ENCODE measurements around the gene CBLN3.

The CBLN3 gene

DNA sequence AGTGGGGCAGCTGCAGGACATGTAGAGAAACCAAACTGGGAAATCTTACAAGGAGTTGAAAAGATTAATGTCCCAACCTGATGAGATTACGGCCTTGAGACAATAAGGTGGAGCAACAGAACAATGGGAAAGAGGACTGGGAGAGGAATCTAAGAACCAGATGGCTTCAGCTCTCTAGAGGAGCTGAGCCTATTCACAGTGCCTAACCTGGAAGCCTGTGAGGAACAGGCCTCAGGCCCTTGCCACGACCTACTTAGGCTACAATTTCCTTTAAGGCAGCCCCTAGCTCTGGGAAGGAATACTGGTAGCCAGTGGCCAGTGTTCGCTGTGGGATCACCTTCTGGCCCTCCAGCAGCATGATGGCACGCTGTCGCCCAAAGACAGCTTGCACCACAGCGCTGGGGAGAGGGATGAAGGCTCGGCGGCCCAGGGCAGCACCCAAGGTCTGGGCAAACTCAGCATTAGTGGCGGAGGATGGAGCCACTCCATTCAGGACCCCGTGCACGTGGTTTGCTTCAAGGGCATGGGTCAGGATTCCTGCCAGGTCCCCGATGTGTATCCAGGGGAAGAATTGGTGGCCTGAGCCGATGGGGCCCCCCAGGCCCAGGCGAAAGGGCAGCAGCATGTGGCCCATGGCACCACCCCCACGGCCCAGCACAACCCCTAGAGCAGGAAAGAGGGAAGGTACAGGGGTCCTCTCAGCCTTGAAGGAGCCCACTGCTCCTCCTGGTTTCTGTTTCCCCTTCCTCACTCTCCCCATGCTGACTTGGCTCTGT lies 10.6 kb upstream of the CBLN3 start:
- DNase-seq (ENCODE audit: low read depth in 1 of 2, low spot score in 1 of 2) = no peak

DNA sequence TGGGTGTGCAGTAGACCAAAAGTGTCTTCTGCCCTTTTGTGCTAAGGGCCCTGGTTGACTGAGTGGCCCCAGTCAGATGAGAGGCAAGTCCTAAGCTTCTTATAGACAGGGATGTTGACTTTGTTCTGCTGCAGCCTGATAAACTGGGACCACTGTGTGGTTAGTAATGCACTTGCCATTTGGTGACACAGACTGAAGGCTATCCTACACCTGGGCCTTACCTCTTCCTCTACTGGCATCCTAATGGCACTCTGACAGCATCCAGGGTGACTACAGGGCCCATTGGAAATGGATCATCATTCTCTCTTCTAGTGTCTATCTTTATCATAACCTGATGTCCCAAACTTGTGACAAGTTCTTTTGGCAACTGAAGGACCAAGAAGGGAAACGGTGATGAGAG lies 9.8 kb upstream of the CBLN3 start:
- no peak for DNase-seq (ENCODE audit: low read depth in 1 of 2, low spot score in 1 of 2)

DNA sequence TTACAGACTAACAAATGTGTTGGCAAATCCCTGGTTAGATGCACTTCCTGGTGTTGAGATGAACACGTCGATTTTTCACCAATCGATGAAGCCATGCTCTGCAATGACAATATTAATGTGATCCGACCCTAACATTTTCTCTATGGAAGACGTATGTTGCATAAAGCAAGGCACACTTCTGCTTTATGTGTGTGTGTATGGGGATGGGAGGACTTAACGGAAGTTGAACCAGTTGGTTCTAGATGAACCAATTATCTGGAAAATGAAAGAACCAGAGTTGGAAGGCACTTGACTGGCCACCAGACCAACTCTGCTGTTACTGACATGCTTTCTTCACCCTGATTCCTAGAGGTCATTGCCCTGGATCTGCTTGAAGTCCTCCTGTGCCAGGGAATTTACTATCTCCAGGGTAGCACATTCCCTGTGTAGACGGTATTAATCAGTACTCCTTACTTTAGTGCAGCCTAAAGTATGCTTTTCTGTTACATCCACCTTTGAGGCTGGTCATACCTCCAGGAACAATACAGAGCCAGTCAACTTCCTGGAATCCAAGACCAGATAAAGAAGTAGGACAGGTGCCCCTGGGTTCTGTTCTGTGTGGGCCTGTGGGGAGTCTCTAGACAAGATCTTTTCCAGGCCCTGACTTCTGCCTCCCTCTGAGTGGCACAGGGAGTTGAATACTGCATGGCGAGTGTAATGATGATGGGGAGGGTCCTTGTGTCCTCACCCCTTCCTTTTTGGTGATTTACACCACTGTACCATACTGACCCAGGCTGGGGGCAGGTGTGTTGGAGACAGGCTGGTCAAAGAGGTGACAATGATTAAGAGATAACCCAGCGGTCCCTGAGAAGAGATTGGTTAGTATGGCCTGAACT lies 9.0 kb upstream of the CBLN3 start:
- DNase-seq (ENCODE audit: low read depth in 1 of 2, low spot score in 1 of 2) = no peak

DNA sequence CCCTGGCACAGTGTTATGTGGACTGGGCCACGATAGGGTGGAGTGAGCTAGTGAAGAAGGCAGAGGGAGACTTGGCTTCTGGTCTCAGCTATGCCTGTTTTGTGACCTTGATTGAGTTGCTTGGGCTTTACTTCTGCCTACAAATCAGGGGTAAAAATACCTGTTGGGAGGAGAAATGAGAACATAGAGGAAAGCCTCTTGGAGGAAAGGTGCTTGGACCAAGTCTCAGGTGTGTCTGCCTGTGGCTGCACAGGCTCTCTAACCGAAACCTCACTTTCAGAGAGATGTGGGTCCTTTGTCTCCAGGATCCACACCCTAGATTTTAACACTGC lies 8.2 kb upstream of the CBLN3 start:
- DNase-seq (ENCODE audit: low read depth in 1 of 2, low spot score in 1 of 2) = no peak

DNA sequence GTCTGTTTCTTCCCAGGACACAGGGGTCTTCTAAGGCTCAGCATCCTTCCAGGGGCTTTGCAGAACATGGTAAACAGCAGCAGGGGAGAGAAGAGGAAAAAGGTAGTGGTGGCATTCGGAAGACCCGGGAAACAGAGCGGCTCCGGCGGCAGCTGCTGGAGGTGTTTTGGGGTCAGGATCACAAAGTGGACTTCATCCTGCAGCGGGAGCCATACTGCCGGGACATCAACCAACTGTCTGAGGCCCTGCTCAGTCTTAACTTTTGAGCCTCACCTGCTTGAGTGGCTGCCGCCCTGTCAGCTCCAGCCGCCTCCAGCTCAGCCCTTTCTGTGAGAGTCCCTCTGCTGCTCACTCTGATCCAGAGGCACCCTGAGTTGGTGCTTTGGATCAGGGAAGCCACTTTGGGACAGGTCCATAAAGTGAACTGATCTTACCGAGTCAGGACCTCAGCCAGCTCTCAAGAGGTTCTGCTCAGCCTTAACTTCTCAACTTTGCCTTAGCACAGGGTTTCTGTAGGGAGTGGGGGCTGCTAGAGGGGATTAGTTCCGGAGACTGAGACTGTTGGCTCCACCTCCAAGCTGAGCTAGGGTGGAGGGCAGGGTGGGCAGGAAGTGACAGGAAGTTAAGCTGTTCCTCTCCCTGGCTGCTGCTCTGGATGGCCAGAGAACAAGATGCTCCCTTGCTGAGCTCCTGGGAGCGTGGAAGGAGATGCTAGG lies 7.7 kb upstream of the CBLN3 start:
- no peak for DNase-seq (ENCODE audit: low read depth in 1 of 2, low spot score in 1 of 2)

DNA sequence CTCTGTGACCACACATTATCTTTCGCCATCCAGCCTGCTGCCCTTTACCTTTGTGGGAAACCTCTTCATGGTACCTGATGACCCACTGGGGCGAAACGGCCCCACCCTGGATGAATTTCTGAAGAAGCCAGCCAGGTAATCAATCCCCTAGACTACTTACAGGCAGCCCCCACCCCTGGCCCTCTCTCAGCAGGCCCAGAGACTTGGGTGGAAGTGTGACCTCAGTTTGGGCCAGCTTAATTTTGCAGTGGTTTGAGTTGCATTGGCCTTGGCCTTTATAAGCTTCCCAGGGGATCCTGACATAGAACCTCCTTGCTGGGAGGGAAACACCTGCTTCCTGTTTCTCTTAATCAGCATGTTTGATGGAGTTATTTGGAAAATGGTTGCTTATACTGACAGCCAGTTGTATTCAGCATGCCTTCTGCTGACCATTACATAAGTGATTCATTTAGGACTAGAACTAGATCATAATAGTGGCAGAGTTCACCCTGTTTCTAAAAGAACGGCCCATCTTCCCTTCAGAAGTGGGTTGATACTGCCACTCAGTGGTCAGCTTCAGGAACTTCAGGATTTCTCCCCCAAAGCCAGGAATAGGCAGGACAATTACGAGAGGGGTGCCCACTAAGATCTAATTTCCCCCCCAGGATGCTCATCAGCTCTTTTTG lies 7.0 kb upstream of the CBLN3 start:
- DNase-seq (ENCODE audit: low read depth in 1 of 2, low spot score in 1 of 2) = no peak

DNA sequence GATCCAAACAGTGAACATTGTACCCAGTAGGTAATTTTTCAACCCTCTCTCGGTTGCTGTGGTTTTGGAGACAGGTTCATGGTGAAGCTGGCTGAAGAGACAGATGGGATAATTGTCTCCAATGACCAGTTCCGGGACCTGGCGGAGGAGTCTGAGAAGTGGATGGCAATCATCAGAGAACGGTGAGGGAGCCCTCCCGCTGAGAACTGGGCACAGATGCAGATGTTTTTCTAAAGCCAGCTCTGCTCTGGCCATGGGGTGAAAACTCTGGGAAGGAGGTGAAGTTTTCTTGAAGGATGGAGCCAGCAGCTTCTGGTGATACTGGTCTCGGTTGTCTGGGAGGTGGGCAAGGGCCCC lies 6.5 kb upstream of the CBLN3 start:
- DNase-seq (ENCODE audit: low read depth in 1 of 2, low spot score in 1 of 2) = no peak

DNA sequence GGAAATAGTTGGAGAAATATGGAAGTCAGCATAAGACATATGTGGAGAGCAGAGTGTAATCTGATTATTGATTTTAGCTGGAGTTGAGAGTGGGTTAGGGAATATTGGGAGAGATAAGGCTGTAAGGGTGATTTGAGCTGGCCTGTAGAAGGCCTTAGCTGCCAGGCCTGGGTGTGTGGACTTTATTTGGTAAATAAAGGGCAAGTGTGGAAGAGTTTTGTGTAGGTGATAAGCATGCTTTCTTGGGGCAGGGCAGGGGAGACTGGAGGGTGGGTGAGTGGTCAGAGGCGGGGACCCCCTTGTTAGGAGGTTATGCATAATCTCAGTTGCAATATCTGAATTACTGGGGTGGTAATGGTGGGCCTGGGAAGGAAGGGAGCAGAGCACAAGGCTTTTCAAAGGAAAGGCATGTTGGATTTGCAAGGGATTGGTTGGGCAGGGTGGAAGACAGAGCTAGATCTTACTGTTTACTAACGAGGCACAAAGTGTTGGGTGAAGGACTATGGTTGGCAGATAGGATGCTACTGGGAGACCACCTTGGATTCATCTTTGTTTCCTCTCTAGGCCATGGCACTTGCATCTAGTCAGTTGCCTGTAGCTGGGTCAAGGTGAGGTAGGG lies 5.8 kb upstream of the CBLN3 start:
- DNase-seq (ENCODE audit: low read depth in 1 of 2, low spot score in 1 of 2) = no peak

DNA sequence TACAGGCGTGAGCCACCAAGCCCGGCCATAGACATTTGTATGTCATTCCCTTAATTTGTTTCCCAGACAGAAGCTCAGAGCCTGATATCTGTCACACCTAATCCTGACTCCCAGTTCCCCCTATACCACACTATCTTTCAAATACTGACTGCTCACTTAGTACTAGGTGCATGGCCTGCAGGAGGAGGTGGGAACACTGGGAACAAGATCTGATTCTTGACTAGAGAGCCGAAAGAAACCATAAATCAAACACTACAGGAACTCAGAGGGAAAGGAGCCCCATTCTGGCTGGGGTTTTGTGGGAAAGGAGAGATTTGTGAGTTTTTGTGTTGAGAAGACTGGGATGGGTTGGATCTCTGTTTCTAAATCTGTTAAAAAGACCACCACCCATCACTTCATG lies 5.2 kb upstream of the CBLN3 start:
- no peak for DNase-seq (ENCODE audit: low read depth in 1 of 2, low spot score in 1 of 2)

DNA sequence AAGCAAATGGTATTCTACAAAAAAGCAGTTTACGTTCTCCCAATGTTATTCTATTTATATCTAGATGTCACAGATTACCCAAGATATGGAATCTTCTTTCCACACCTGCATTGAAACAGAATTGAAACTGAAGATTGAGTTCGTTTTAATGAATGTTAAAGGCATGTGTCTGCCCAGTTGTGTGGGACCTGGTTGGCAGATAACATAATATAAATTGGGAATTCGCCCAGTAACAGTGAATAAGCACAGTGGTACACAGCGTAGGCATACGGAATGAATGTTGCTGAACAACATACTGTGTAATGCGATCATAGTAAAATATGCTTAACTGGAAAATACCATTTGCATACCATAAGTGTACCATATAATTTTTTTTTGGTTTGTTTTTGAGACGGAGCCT lies 4.6 kb upstream of the CBLN3 start:
- DNase-seq (ENCODE audit: low read depth in 1 of 2, low spot score in 1 of 2) = no peak

DNA sequence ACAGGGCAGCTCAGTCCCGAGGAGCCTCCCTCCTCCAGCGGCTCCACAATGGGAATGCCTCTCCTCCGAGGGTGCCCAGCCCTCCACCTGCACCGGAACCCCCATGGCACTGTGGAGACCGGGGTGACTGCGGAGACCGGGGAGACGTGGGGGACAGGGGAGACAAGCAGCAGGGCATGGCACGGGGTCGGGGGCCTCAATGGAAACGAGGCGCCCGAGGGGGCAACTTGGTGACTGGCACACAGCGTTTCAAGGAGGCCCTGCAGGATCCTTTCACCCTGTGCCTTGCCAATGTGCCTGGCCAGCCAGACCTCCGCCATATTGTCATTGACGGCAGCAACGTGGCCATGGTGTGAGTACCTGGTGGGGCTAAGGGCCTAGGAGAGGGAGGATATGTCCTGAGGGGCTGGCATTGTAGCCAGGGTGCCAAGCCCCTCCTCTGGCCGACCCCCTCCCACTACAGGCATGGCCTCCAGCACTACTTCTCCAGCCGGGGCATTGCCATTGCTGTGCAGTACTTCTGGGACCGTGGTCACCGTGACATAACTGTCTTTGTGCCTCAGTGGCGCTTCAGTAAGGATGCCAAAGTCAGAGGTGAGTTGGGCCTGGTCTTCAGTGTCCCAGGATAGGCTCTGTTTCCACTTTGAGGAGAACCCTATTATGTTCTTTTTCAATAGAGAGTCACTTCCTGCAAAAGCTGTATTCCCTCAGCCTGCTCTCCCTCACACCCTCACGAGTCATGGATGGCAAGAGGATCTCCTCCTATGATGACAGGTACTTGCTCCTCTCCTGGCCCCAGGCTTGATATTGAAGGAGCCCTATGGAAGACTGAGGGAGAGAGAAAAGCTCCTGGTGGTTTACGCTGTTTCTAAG lies 3.0 kb upstream of the CBLN3 start:
- no peak for DNase-seq (ENCODE audit: low read depth in 1 of 2, low spot score in 1 of 2)

DNA sequence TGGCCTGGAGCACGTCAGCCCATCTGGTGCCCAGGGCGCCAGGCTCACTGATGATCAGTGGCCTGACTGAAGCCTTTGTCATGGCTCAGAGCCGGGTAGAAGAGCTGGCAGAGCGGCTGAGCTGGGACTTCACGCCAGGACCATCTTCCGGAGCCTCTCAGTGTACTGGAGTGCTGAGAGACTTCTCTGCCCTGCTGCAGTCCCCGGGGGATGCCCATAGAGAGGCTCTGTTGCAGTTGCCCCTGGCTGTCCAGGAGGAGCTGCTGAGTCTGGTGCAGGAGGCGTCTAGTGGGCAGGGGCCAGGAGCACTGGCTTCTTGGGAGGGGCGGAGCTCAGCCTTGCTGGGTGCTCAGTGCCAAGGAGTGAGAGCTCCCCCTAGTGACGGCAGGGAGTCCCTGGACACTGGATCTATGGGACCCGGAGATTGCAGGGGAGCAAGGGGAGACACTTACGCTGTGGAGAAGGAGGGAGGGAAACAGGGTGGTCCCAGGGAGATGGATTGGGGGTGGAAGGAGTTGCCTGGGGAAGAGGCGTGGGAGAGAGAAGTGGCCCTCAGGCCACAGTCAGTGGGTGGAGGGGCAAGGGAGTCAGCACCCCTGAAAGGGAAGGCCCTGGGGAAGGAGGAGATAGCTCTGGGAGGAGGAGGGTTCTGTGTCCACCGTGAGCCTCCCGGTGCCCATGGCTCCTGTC lies 2.2 kb upstream of the CBLN3 start:
- peak; percentile 71 to 86 for DNase-seq (ENCODE audit: low read depth in 1 of 2, low spot score in 1 of 2)

DNA sequence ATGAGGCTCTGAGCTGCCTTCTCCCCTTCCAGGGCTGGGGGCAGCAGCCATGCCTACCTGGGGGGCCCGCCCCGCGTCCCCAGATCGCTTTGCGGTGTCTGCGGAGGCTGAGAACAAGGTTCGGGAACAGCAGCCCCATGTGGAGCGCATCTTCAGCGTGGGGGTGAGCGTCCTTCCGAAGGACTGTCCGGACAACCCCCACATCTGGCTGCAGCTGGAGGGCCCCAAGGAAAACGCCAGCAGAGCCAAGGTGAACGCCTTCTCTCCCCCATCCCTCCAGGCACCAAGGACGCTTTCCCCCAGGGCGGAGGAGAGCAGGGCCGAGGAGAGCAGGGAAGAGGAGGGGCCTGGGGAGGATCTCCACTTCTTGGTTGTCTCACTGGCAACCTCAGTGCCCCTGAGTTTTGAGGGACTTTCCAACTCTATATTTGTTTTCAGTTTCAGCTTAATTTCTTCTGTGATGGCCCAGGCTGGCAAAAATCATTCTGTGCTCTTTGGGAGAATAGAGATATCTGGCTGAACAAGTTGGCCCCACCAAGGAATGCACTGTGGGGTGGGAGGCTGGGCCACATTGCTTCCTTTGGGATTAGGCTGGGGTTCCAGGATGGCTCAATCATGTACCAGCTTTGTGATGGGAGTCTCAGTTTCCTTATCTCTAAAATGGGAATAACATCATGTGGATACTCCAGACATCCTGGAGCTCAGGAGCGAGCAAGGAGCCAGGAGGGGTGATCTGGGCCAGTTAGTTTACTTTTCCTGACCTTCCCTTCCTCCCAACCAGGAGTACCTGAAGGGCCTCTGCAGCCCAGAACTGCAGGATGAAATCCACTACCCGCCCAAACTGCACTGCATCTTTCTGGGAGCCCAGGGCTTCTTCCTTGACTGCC lies 1.5 kb upstream of the CBLN3 start:
- DNase-seq (ENCODE audit: low read depth in 1 of 2, low spot score in 1 of 2) = peak; percentile 46 to 65

DNA sequence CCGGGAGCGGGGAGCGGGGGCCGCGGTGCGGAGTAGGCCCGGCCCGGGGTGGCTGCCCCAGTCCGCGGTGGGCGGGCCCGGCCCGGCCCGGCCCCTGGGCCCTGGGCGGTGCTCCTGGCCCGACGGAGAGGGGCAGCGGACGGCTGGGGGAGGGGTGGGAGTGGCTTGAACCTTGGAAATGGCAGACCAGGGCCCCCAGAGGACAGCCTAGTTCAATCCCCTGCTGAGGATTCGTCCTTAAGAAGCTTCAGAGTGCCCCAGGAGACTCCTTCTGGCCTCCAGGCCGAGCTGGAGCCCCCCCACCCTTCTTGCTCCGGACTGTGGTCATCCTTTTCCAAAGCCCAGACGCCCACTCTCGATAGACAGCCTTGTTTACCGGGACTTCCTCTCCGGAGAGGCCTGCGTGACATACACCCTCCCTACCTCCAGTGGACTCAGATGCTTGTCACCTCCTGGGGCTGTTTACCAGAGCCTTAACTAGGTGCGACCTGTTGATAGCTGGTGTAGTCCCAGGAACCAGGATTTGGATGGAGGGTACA lies 744 bp upstream of the CBLN3 start:
- DNase-seq (ENCODE audit: low read depth in 1 of 2, low spot score in 1 of 2) = peak; percentile 42 to 48

DNA sequence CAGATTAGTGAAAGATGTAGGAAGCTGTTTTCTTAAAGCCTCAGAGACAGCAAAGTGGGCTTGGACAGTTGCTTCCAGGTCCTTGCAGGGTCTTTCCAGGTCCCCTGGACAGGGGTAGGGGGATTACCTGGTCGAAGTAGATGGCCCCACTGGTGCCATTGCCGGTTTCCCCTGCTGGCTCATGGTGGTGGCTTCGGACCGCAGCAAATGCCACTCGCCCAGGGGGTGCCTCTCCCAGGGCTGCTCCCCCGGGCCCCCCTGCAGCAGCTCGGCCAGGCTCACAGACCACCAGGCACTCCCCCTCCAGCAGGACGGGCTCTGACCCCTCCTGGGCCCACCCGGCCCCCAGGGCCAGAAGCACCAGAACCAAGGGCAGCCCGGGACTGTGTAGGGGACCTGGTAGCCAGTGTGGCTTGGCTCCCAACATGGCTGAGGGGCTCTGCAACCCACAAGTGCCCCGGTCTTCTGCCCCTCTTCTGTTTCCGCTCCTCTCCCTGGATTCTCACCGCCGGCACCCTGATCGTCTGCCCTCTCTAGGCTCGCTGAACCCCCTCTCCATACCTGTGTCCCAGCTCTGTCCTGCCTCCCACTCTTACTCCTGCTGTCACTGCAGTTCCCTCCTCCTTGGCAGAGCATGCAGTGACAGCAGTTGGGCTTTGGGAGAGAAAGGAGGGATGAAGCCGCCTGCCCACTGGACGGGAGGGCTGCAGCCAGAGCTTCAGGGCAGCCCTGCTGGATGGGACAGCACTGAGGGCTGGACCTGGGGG lies 657 bp downstream of the CBLN3 start:
- no peak for DNase-seq (ENCODE audit: low read depth in 1 of 2, low spot score in 1 of 2)

DNA sequence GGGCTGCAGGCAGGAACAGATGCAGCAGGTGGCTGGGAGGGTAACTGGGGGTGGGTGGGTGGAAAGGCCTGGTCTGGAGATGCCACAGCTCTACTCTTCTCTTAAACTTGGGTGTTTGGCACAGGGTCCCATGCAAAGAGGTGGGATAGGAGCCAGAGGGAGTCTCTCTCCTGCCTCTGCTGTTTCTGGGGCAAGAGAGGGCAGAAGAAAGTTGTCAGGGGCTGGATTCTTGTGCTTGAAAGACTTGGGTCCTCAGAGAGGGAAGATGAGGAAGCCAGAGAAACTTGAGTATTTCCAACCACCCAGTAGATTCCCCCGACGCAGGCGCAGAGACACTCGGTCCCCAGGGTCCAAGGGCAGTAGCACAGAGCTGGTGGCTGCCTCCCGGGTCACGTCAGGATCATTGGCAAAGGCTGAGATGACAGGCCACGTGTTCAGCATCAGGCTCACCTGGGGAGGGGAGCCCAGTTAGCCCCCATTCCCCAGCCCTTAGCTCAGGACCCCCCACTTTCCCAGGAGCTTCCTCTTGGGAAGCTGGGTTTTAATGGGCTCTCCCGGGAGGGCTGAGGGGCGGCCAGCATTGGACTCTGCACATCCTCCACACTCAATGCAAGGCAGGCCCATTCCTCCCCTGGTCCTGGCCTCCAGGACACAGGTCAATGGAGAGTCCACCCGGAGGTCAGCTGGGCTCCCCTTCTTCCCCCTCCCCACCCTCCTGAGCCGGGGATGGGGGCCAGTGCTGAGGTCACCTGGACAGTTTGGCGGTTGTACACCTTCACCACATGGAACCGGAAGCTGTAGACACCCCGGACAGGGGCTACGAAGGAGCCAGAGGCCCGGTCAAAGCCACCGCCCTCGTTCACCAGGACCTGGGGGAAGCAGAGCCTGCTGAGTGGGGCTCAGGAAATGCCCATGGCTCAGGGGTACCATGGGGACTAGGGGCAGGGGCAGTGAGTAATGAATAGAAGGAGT lies 1.6 kb downstream of the CBLN3 start:
- no peak for DNase-seq (ENCODE audit: low read depth in 1 of 2, low spot score in 1 of 2)

All from activated CD4-positive, alpha-beta T cell treated with anti-CD3 and anti-CD28 coated beads, Interleukin-2, amount 50 U/mL, for 24 hours (primary cell).